HG02852 (cell line): Measurements from ENCODE around the gene PLEKHA4.
"Not testable (repeated sequence)": the region's sequence is repeated elsewhere in the genome, so short reads cannot be mapped to it uniquely, and the experiment has no call there.

Source experiments
- ATAC-seq: cut with Tn5 transposase; IDR thresholded peaks from one replicate; pipeline ENCODE4 v1.9.1; 2021; ENCODE audit warnings: mild to moderate bottlenecking, moderate library complexity; ENCODE audit not compliant: unreplicated experiment

The PLEKHA4 gene

GRCh38 chr19:48889496-48889895, 21.1 kb upstream of the PLEKHA4 start:
- ATAC-seq = not testable (repeated sequence)

DNA sequence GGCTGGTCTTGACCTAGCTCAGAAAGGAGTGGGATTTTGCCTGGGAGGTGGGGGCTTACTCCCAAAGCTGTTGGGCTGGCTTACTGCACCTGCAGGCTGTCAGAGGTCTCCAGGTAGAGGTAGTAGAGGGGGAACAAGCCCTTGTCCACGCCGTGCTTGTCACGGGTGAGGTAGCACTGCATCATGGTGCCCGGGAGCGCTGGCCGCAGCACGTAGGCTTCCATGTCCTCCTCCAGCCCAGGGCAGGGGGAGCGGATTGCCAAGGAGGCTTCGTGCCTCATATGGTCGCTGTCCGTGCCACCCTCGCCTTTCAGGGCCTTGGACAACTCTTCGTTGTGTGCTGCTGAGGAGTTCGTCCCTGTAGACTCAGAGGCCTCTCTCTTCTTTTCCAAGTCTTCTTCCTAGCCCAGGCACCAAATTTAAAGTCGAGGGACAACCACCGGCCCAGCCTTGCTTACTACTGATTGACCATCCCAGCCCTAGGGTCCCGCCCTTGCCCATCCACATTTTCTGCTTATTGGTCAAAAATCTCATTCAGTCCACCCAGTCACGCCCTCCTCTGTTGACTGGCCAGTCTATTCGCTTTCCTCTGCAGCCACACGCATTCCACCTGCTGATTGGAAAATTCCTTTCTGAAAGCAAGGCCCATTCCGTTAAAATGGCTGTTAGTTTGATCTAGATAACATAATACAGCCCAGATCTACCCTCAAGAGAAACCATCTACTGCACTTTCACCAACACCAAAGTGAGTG, 19.6 kb upstream of the PLEKHA4 start:
- no peak for ATAC-seq

DNA sequence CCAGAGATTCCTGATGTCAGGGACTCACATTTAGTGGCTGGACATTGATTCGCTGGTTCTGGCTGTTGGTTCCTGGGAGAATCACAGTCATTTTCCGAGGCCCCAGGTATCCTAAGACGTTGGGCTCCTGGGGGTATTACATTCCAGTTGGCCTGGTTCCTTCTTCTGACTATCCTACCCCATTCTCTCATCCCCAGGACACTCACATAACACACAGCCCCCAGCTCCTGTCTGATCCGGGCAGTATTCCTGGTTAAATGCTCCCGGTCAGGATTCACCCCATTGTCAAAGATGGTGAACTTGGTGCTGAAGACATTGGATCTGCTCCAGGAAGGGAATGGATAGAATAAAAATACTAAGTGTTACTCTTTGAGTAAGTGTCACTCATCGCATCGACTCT, 15.3 kb upstream of the PLEKHA4 start:
- ATAC-seq = no peak

DNA sequence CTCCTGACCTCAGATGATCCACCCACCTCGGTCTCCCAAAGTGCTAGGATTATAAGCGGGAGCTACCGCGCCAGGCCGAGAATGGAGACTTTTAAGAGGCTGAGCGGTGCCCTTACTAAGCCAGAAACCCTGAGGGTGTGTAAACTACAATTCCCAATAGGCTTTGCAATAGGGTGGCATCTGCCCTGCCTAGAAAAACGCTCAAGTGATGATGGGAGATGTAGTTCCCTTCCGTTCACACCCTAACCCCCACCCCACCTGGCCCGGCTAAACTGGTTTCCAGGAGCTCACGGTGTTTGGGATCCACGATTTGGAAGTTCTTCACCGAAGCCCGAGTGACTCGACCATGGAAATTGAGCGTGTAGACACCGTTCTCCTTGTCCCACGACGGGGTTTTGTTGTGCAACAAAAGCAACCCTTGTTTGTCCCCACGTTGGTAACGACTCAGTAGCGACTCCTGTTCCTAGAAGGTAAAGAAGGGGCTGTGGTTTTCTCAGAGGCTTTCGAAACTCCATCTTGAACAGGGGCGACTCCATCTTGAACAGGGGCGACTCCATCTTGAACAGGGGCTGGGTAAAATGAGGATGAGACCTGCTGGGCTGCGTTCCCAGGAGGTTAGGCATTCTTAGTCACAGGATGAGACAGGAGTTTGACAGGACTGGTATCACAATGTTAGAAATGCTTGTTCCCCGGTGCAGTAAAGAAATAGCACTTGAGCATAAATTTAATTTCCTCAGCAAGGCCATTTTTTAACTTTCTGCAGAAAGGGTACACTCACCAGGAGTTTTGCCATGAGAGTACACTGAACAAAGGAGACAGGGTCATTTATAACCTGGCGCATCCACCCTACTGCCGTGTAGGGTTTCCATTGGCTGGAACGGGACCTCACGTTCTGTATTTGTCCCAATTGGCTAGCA, 13.6 kb upstream of the PLEKHA4 start:
- ATAC-seq = no peak

DNA sequence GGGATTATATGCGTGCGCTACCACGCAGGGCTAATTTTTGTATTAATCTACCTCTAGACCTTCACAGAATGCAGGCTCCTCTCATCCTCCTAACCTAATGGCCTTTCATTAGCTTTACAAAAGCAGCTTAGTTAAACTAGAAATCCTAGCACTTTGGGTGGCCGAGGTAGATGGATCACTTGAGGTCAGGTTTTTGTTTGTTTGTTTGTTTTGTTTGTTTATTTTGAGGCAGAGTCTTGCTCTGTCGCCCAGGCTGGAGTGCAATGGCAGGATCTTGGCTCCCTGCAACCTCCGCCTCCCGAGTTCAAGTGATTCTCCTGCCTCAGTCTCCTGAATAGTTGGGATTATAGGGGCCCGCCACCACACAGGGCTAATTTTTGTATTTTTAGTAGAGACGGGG, 11.3 kb upstream of the PLEKHA4 start:
- not testable (repeated sequence) for ATAC-seq

DNA sequence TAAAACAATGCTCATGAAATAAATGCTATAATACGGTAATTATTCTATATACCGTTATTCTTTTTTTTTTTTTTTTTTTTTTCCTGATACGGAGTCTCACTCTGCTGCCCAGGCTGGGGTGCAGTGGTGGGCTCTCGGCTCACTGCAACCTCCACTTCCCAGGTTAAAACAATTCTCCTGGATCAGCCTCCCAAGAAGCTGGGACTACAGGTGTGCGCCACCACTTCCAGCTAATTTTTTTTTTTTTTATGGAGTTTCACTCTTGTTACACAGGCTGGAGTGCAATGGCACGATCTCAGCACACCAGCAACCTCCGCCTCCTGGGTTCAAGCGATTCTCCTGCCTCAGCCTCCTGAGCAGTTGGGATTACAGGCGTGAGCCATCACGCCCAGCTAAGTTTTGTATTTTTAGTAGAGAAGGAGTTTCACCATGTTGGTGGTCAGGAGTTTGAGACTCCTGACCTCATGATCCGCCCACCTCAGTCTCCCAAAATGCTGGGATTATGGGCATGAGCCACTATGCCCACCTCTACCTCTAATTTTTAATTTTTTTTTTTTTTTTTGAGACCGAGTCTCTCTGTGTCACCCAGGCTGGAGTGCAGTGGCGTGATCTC, 10.7 kb upstream of the PLEKHA4 start:
- ATAC-seq = no peak

DNA sequence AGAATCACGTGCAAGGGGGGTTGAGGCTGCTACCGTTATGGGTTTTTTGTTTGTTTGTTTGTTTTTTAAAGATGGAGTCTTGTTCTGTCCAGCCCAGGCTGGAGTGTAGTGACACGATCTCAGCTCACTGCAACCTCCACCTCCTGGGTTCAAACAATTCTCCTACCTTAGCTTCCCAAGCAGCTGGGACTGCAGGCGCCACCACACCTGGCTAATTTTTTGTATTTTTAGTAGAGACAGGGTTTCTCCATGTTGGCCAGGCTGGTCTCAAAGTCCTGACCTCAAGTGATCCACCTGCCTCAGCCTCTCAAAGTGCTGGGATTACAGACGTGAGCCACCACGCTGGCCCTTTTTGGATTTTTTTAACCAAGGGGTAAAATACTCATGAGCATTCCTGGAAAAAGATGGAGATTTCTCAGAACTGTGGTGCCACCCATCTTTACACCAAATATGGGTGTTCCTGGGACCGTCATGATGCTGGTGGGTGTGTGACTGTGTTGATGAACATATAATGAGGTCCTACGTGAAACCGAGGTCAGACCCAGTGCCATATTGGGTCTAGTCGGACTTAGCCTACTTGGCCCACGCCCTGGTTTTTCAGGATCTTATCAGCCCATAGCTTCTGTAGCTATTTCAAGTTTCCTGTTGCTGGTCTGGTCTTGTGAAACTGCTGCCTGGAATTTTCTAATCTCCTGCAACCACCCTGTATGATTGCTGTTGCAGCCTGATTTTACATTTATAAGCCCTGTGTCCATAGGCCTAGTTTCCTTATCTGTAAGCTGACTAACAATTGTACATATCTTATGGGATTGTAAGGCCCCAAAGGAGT, 10.0 kb upstream of the PLEKHA4 start:
- ATAC-seq = no peak

- no peak for ATAC-seq
Measured at GRCh38 chr19:48877855-48878195, 9.4 kb upstream of the PLEKHA4 start.

DNA sequence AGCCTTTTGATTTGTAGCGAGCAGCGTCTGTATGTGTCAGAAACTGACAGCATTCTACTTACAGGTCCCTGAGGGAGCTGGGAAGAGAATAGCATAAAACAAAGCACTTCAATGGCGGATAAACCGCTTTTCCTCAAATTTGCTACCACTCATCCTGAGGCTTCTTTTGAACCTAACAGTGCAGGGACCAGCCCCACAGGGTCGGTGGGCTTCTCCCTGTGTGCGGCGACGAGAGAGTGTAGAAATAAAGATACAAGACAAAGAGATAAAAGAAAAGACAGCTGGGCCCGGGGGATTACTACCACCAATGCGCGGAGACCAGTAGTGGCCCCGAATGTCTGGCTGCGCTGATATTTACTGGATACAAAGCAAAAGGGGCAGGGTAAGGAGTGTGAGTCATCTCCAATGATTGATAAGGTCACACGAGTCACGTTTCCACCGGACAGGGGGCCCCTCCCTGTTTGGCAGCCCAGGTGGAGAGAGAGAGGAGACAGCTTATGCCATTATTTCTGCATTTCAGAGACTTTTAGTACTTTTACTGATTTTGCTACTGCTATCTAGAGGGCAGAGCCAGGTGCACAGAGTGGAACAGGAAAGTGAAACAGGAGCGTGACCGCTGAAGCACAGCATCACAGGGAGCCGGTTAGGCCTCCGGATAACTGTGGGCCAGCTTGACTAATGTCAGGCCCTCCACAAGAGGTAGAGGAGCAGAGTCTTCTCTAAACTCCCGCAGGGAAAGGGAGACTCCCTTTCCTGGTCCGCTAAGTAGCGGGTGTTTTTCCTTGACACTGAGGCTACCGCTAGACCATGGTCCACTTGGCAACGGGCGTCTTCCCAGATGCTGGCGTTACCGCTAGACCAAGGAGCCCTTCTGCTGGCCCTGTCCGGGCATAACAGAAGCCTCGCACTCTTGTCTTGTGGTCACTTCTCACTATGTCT, 7.9 kb upstream of the PLEKHA4 start:
- not testable (repeated sequence) for ATAC-seq

DNA sequence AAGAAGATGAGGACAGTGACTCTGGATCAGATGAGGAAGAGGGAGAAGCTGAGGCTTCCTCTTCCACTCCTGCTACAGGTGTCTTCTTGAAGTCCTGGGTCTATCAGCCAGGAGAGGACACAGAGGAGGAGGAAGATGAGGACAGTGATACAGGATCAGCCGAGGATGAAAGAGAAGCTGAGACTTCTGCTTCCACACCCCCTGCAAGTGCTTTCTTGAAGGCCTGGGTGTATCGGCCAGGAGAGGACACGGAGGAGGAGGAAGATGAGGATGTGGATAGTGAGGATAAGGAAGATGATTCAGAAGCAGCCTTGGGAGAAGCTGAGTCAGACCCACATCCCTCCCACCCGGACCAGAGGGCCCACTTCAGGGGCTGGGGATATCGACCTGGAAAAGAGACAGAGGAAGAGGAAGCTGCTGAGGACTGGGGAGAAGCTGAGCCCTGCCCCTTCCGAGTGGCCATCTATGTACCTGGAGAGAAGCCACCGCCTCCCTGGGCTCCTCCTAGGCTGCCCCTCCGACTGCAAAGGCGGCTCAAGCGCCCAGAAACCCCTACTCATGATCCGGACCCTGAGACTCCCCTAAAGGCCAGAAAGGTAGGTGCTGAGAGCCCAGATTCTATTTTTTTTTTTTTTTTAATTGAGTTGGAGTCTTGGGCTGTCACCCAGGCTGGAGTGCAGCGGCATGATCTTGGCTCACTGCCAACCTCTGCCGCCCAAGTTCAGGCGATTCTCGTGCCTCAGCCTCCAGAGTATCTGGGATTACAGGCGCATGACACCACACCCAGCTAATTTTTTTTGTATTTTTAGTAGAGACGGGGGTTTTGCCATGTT, 6.1 kb upstream of the PLEKHA4 start:
- peak; percentile 1 for ATAC-seq

- ATAC-seq = no peak
Measured at GRCh38 chr19:48873476-48874302, 5.3 kb upstream of the PLEKHA4 start.

DNA sequence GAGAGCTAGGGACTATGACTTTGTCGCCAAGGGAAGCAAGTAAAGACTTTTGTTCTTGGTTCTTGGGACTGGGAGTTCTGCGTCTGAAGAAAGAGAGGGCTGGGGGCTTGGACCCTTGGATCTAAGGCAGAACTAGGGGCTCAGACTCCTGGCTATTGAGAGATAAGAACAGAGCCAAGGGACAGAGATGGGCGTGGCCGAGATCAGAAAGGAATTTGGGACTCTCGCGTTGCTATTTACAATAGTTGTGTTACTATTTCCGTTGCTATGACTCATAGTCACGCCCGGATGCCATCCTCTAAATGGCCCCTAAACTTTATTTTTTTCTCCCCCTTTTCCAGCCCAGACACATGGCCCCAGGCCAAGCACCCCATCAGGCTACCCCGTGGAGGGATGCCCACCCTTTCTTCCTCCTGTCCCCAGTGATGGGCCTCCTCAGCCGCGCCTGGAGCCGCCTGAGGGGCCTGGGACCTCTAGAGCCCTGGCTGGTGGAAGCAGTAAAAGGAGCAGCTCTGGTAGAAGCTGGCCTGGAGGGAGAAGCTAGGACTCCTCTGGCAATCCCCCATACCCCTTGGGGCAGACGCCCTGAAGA, 4.6 kb upstream of the PLEKHA4 start:
- peak; percentile 19 for ATAC-seq

DNA sequence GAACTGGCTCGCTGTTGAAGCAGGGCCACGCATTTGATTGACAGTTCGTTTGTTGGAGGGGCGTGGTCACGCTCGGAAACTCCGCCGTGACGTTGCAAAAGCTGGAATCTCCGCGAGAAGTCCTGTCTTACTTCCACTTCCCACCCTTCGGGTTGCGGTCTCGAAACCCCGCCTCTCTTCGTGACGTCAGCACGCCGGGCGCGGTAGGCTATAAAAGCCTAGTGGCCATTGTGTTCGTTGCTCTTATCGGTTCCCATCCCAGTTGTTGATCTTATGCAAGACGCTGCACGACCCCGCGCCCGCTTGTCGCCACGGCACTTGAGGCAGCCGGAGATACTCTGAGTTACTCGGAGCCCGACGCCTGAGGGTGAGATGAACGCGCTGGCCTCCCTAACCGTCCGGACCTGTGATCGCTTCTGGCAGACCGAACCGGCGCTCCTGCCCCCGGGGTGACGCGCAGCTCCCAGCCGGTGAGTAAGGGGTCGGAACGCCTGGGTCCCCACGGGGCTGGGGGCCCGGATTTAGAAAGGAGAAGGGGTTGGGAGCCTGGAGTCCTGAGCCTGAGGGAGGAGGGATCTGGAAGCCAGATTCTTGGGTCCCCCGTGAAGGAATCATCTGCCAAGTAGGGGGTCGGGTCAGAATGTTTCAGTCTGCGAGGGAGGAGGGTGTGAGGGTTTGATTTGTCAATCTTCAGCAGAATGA, 3.9 kb upstream of the PLEKHA4 start, which contains the start of gene PPP1R15A:
Gene PPP1R15A, plus strand, starts transcription at position 240 of the 702 bp plus-strand sequence. CDS start 813 bp downstream, outside the sequence.
- ATAC-seq = no peak

GRCh38 chr19:48871471-48872181, 3.2 kb upstream of the PLEKHA4 start:
- not testable (repeated sequence) for ATAC-seq

- ATAC-seq = no peak
Measured at GRCh38 chr19:48870048-48870447, 1.6 kb upstream of the PLEKHA4 start.

GRCh38 chr19:48867746-48868113, 687 bp downstream of the PLEKHA4 start:
- no peak for ATAC-seq
